Upper lobe of left lung (tissue), 6 donors: ENCODE data around the gene ADAD2. TPM values are rescaled to one million over a fixed set of nuclear protein-coding genes. Genes with fewer than 3 reads are reported as not detected.

Source experiments
- ATAC-seq, 2 donors: fragments of 200-7000 bp; cut with Tn5 transposase; one replicate each; pipeline ENCODE4 v1.9.1; 2022; ENCODE audit warnings: mild to moderate bottlenecking in 2 of 2, moderate library complexity in 2 of 2; ENCODE audit not compliant: low FRiP score in 2 of 2
- DNase-seq, 2 donors: peaks; one replicate each; pipeline ENCODE4 v3.0.0-alpha.2; 2019 to 2020
- H3K27ac ChIP-seq, 4 donors: fragments of 200-600 bp; sonication (generic); one replicate each; pipeline ENCODE4 v1.5.1; 2016 to 2019
- H3K27me3 ChIP-seq, 4 donors: fragments of 200-600 bp; sonication (generic); one replicate each; pipeline ENCODE4 v1.5.1; 2017 to 2019
- H3K36me3 ChIP-seq, 4 donors: fragments of 200-600 bp; sonication (generic); one replicate each; pipeline ENCODE4 v1.5.1; 2016 to 2019
- H3K4me1 ChIP-seq, 4 donors: fragments of 200-600 bp; sonication (generic); one replicate each; pipeline ENCODE4 v1.5.1; 2018 to 2019
- H3K4me3 ChIP-seq, 4 donors: fragments of 200-600 bp; sonication (generic); one replicate each; pipeline ENCODE4 v1.5.1; 2017 to 2019; ENCODE audit warnings: mild to moderate bottlenecking in 2 of 4, moderate library complexity in 1 of 4
- H3K9me3 ChIP-seq, 4 donors: fragments of 200-600 bp; sonication (generic); one replicate each; pipeline ENCODE4 v1.5.1; 2018 to 2019
- EP300 ChIP-seq, 4 donors: sonication (generic); formaldehyde crosslinking; IDR thresholded peaks; one replicate each; pipeline ENCODE4 v1.5.1; 2017; ENCODE audit warnings: antibody characterized with exemption in 4 of 4, control low read depth in 2 of 4
- POLR2A ChIP-seq, 4 donors: fragments of 450-650 bp; IDR thresholded peaks; one replicate each; pipeline ENCODE4 v1.5.1; 2016 to 2017; ENCODE audit warnings: antibody characterized with exemption in 4 of 4, mild to moderate bottlenecking in 2 of 4
- POLR2AphosphoS5 ChIP-seq, 2 donors: sonication (generic); formaldehyde crosslinking; IDR thresholded peaks; one replicate each; pipeline ENCODE4 v1.5.1; 2017; ENCODE audit warnings: antibody characterized with exemption in 2 of 2
- WGBS, 2 donors: methylation state at CpG; one replicate each; pipeline ENCODE4 v1.1.5; 2017 to 2018; 5-methylcytosine and 5-hydroxymethylcytosine counted together
- total RNA-seq, 6 donors: library from RNA; depleted of rRNA in 4 of 6; stranded (reverse); fragments of >200 nt in 4 of 6; gene quantifications; one replicate each; pipeline versions ENCODE4 v1.1.0 to v1.2.1, GENCODE V29; 2016 to 2021
- TF ChIP-seq, protein P1 (sequence below), 6 experiments: fragments of 450-650 bp in 4 of 6; fragments of 200-600 bp in 2 of 6; sonication (generic) in 2 of 6; IDR thresholded peaks; one replicate each; pipeline ENCODE4 v1.5.1; 2016 to 2019; ENCODE audit warnings: antibody characterized with exemption in 6 of 6
- donor health status: DM: no; HTN: no; CAD: no; lungs with moderate emphysema.
- donor health status: DM: no; HTN: yes; CAD: no; lungs with severe emphysema.

Gene ADAD2
- total RNA-seq, 6 donors from 2014 or later, result 1.1 TPM; not detected in 5

DNA sequence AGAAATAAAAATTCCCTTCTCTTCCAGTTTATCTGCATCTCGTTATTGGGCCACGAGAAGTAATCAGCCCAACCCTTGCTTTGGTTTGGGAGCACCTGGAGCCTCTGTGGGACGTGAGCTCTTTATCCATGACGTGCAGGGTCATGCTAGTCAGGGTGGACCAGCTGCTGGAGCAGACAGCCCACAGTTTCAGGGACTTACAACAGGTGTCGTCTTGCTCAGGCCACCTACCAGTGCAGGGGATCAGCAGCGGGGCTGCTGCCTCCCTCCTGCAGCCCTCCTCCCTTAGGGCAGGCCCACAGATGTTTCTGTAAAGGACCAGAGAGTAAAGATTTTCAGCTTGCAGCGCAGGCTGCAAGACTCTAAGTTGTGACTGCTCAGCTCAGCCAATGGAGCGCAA, 16.9 kb downstream of the ADAD2 start:
- 82 to 90% methylated on average over 8 of the region's 8 CpGs for WGBS, 2 donors
- TF ChIP-seq, protein P1, sequence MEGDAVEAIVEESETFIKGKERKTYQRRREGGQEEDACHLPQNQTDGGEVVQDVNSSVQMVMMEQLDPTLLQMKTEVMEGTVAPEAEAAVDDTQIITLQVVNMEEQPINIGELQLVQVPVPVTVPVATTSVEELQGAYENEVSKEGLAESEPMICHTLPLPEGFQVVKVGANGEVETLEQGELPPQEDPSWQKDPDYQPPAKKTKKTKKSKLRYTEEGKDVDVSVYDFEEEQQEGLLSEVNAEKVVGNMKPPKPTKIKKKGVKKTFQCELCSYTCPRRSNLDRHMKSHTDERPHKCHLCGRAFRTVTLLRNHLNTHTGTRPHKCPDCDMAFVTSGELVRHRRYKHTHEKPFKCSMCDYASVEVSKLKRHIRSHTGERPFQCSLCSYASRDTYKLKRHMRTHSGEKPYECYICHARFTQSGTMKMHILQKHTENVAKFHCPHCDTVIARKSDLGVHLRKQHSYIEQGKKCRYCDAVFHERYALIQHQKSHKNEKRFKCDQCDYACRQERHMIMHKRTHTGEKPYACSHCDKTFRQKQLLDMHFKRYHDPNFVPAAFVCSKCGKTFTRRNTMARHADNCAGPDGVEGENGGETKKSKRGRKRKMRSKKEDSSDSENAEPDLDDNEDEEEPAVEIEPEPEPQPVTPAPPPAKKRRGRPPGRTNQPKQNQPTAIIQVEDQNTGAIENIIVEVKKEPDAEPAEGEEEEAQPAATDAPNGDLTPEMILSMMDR (IDR thresholded peaks at IDR 0.05), result no peak
- no peak for TF ChIP-seq POLR2A (IDR thresholded peaks at IDR 0.05)
- no peak for TF ChIP-seq EP300 (IDR thresholded peaks at IDR 0.05)
- no peak for TF ChIP-seq POLR2AphosphoS5 (IDR thresholded peaks at IDR 0.05)
- no peak for DNase-seq
- Histone ChIP-seq H3K4me3 (no peak overlapping the region), H3K27me3 (no peaks in the 10 kb centered on the region), H3K4me1 (no peaks in the 10 kb centered on the region), H3K36me3 (no peaks in the 10 kb centered on the region), H3K27ac (no peak overlapping the region), H3K9me3 (no peaks in the 10 kb centered on the region)
- ATAC-seq, result no peak

DNA sequence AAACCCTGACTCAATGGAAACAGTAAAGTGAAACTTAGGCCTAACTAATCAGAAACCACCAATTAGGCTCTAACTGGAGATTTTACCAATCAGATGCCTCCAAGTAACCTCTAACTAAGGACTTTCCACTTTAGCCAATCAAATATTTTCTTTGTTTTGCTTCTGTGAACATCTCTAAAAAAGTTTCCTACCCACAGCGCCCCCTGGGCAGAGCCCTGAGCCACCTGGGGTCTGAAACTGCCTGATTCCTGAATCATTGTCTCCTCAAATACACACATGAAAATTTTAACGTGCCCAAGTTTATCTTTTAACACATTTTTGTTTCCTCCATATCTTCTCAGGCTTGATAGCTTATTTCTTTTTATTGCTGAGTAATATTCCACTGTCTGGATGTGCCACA, 19.0 kb downstream of the ADAD2 start:
- 75 to 80% methylated on average over 2 of the region's 2 CpGs for WGBS, 2 donors
- TF ChIP-seq, protein P1 (IDR thresholded peaks at IDR 0.05), result no peak
- no peak for TF ChIP-seq EP300 (IDR thresholded peaks at IDR 0.05)
- no peak for TF ChIP-seq POLR2AphosphoS5 (IDR thresholded peaks at IDR 0.05)
- no peak for TF ChIP-seq POLR2A (IDR thresholded peaks at IDR 0.05)
- no peaks in the 10 kb centered on the region for H3K9me3 ChIP-seq
- DNase-seq, result no peak
- H3K4me1 ChIP-seq, result no peaks in the 10 kb centered on the region
- no peak overlapping the region for H3K27ac ChIP-seq
- no peaks in the 10 kb centered on the region for H3K27me3 ChIP-seq
- ATAC-seq, result no peak
- no peaks in the 10 kb centered on the region for H3K36me3 ChIP-seq
- no peak overlapping the region for H3K4me3 ChIP-seq

DNA sequence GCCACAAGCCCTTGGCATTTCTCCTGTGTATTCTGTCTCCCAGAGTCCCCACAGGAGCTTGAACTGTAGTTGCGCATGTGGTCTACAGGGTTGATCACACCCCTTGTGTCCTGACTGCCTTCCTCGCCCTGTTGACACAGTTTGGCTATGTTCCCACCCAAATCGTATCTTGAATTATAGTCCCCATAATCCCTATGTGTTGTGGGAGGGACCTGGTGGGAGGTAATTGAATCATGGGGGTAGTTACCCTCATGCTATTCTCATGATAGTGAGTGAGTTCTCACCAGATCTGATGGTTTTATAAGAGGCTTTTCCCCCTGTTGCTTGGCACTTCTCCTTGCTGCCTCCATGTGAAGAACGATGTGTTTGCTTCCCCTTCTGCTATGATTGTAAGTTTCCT, 21.2 kb downstream of the ADAD2 start:
- Histone ChIP-seq H3K27me3 (no peaks in the 10 kb centered on the region), H3K4me1 (no peaks in the 10 kb centered on the region), H3K4me3 (no peak overlapping the region), H3K27ac (no peak overlapping the region), H3K36me3 (no peaks in the 10 kb centered on the region), H3K9me3 (no peaks in the 10 kb centered on the region)
- WGBS, 2 donors, result 64% methylated on average over 4 of the region's 4 CpGs
- DNase-seq (no peak), ATAC-seq (no peak)
- TF ChIP-seq EP300 (IDR thresholded peaks at IDR 0.05) (no peak), POLR2AphosphoS5 (IDR thresholded peaks at IDR 0.05) (no peak), POLR2A (IDR thresholded peaks at IDR 0.05) (no peak)
- TF ChIP-seq, protein P1 (IDR thresholded peaks at IDR 0.05), result no peak

DNA sequence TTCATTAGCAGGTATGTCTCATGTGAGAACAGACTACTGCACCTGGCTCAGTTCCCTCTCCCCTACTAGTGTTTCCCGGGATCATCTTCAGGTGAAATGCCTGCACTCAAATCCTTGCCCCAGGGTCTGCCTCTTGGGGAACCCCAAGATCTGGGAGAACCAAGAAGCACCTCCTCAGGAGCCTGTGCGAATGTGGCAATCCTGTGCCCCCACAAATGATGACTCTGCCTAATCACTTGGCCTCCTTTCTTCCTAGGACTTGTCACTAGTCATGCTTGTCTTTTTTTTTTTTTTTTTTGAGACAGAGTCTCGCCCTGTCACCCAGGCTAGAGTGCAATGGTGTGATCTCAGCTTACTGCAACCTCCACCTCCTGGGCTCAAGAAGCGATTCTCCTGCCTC, 21.7 kb downstream of the ADAD2 start:
- 84 to 87% methylated on average over 3 to 4 of the region's 4 CpGs for WGBS, 2 donors

More for the DNA sequence above, 21.7 kb downstream of the ADAD2 start:
- DNase-seq (no peak), ATAC-seq (no peak)
- no peaks in the 10 kb centered on the region for H3K9me3 ChIP-seq
- H3K4me3 ChIP-seq, result no peak overlapping the region
- H3K36me3 ChIP-seq, result no peaks in the 10 kb centered on the region
- no peaks in the 10 kb centered on the region for H3K27me3 ChIP-seq
- H3K4me1 ChIP-seq, result no peaks in the 10 kb centered on the region
- TF ChIP-seq, protein P1 (IDR thresholded peaks at IDR 0.05), result no peak
- TF ChIP-seq POLR2AphosphoS5 (IDR thresholded peaks at IDR 0.05) (no peak), POLR2A (IDR thresholded peaks at IDR 0.05) (no peak), EP300 (IDR thresholded peaks at IDR 0.05) (no peak)
- no peak overlapping the region for H3K27ac ChIP-seq
